GM18505 (cell line): ENCODE measurements around the gene FSCN2.

Source experiments
- ATAC-seq: cut with Tn5 transposase; IDR thresholded peaks from one replicate; pipeline ENCODE4 v1.9.1; 2021; ENCODE audit not compliant: unreplicated experiment
- POLR2A ChIP-seq: IDR thresholded peaks from 4 replicates; pipeline ENCODE4 v1.6.1; 2011; ENCODE audit warnings: borderline replicate concordance; ENCODE audit not compliant: insufficient read depth, insufficient read length; ENCODE audit errors: extremely low read depth

FSCN2 gene

DNA sequence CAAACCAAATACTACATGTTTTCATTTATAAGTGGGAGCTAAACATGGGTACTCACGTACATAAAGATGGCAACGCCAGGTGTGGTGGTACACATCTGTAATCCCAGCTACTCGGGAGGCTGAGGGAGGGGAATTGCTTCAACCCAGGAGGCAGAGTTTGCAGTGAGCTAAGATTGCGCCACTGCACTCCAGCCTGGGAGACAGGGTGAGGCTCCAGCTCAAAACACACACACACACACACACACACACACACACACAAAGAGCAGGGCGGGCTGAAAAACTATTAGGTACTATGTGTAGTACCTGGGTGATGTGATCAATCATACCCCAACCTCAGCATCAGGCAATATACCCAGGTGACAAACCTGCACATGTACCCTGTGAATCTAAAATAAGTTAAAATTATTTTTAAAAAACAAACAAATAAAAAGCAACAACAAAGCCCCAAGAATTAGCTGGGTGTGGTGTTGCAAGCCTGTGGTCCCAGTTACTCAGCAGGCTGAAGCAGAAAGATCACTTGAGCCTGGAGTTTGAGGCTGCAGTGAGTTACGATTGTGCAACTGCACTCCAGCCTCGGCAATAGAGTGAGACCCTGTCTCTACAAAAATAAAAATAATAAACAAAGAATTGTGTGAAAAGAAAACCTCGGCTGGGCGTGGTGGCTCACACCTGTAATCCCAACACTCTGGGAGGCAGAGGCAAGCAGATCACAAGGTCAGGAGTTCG is 35.8 kb downstream of the FSCN2 start:
- ATAC-seq = no peak
- TF ChIP-seq POLR2A = no peak

DNA sequence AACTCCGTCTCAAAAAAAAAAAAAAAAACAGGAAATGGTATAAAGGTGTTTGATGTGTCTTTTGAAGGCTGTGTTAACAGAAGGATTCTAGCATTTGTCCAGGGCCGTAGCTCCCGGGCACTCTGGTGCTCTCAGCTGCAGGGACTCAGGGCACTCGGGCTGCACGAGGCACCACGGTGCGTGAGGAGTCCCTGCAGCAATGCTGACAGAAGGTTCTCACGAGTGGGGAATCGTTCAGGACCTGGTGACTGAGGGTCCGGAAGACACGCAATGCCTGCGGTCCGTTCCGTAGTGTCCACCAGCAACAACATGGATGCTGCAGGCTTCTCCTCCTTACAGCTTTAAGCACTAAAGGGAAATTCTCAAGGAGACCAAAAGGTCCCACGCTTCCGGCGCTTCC is 36.6 kb downstream of the FSCN2 start:
- no peak for ATAC-seq
- TF ChIP-seq POLR2A = no peak

DNA sequence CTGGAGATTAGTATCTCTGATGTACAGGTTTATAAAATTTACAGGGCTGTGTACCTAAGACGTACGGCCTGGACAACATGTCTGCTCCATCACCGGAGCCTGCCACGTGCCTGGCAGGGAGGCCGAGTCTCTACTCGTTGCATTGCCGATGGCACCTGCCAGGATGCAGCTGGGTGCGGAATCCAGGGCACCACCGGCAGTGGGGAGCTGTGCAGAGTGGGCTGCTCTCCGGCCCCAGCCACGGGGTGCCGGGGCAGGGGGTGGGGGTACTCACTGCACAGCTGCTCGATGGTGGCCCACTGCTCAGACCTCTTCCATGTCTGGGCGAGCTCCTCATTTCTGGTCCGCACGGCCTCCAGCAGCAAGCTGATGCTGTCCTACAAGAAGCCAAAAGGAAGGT is 37.1 kb downstream of the FSCN2 start:
- ATAC-seq = no peak
- no peak for TF ChIP-seq POLR2A

DNA sequence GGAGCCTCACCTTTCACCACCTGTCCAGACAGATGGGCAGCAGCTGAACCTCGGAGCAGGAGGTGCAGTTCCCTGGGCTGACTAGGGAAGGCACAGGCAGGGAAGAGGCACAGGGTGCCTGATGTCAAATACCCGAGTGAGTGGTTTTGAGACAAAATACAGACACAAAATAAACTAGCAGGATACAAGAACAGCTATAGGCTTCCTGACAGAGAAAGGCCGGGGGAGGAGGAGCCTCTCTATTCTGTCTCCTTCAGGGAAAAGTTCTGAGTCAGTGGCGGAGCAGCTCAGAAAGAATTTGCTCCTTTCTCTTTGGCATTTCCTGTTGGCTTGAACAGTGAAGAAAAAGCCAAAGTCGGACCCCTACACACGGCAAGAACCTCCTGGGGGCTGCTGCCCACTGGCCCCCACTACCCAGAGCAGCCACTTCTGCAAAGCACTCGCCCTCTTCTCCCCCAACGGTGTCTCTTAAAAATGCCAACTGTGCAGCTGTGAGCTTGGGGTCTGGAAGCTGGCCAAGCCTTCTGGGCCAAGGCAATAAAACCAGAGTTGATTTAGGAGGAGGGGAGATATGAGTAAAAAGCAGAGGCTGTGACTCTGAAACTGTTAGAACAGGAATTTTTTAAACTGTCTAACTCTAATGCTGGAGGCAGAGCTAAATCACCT is 38.4 kb downstream of the FSCN2 start:
- no peak for ATAC-seq
- TF ChIP-seq POLR2A = no peak

DNA sequence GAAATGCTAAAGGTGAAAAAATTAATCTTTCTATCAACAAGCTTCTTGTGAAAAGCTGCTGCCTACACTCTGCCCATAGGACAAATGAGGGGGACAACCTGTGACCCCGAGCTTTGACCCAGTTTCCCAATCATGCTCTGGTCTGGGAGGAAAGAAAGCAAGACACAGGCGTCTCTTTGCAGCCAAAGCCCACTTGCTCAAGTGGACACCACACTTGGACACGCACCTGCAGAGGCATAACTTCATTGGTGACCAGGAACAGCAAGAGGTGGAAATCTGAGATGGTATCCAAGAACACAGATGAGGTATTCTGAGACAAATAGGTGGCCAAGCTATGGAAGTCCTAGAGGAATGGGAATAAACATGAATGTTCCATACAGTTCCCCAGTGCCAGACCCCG is 39.0 kb downstream of the FSCN2 start:
- no peak for TF ChIP-seq POLR2A
- ATAC-seq = no peak

DNA sequence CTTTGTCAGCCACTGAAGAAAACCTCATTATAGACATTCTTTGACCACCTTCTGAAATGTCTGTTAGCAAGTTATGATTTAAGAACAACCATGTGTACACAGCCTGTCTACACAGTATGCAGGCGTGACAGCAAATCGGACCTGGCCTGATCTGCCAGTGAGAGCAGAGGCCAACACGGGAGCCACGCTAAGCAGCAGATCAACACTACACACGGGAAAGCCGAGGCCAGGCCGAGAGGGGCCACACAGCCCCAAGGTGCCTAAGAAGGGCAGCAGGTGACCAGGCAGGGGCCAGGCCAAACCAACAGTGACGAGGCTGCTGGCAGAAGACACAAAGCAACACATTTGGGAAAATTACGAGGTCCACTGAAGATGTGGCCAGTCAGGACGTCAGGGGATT is 40.2 kb downstream of the FSCN2 start:
- no peak for ATAC-seq
- TF ChIP-seq POLR2A = no peak

DNA sequence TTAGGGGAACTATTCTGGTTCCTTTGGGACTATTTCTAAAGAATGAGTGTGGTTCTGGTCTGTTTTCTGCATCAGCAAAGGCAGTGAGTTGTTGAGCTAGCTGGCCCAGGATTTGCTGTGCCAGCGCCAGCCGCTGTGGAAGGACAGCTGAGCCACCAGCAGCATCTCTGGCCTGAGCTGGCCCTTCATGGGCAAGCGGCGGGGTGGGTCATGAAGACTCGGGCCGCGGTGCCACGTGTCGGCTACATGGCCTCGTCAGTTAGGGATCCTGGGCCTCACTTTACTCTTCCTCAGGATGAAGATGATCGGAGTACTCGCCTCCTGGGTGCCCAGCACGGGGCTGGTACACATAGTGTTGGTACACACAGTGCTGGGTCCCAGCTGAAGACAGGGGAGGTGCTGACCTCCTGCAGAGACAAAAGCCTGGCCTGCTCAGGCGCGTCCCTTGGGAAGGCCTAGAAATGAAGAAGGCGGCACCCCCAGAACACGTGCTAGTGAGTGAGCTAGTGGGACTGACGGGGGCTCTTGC is 41.9 kb downstream of the FSCN2 start:
- no peak for TF ChIP-seq POLR2A
- no peak for ATAC-seq

DNA sequence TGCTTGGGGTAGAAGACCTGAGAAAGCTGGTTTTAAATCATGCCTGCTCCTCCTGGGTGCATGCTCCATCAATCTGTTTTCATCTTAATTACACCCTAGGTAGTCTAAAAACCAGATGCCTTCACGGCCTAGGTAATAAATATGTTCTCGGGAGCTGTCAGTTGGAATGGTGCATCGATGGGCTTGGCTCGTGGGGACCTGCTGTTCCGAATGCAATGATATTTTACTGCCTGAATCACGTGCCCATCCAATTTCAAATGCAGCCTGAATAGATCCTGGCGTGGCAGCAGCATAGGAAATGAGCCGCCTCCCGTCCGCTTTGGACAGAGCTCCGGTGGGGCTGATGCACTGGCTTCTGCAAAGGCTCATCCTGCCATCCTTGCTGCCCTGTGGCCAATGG is 42.8 kb downstream of the FSCN2 start:
- no peak for ATAC-seq
- no peak for TF ChIP-seq POLR2A

DNA sequence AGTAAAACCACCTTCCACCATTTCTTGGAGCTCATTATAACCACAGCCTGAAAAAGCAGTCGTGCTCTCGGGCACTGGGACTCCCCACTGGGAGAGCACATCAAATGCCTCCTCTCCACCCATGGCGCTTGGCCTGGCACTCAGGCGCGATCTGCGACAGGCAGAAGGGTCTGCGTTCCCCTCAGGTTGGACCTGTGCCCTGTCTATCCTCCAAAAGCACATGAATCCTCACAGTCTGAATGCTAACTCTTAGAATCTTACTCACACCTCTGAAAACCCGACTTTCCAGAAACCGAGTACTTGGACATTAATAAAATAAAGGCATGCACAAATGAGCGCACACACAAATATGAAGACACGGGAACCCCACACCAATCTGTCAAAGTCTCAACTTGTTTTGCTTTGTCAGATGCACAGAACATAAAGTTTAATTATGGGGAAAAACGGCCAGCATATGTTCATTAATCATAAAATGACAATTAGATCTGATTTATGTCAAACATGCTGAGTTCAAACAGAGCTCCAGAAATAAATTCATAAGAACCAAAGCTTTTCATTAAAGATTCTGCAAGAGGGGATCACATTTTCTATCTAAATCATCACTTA is 44.5 kb downstream of the FSCN2 start:
- ATAC-seq = no peak
- TF ChIP-seq POLR2A = no peak

DNA sequence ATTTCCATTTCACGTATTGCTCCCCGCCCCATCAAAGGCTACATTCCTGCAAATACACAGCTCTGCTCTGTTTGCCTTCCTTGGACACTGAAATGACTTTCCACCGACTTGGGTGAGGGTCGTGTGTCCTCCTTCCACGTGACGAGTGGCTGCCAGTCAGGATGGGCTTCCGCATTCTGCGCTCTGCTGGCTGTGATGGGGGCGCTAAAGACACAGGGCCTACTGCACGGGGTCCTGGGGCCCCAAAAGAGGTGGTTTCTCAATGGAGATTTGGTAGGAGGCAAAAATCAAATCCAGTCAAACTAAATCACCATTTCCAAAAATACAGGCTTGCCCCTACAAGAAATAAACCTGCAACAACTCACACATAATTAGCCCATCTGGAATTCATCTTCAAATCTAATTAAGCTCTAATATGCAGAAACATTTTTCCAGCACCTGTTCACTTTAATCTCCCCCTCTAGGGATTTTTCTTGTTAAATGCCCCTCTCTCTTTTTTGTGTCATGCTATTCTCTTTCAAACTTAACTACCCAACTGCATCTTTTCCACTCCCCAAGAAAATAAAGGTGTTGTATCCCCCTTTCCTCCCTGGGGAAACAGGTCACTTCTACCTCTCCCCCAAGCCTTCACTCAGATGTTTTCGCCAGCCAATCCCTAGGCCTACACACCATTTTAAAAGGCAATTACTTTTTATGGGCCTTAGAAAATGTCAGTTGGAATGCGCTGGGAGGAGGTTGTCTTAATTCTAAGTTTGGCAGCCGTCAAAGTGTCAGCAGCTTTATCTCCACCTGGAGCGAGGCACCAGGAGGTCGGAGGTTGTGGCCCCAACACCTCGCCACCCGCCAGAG is 45.8 kb downstream of the FSCN2 start:
- ATAC-seq = no peak
- no peak for TF ChIP-seq POLR2A

DNA sequence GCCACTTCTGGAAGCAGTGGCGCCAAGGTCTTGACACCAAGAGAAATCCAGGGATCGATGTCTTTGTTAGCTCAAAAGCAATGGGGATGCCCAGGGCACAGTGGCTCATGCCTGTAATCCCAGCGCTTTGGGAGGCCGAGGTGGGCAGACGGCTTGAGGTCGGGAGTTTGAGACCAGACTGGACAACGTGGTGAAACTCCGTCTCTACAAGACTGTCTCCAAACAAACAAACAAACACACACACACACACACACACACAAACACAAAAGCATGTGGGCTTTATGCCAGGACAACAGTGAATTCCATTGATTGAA is 46.4 kb downstream of the FSCN2 start:
- no peak for ATAC-seq
- TF ChIP-seq POLR2A = no peak

DNA sequence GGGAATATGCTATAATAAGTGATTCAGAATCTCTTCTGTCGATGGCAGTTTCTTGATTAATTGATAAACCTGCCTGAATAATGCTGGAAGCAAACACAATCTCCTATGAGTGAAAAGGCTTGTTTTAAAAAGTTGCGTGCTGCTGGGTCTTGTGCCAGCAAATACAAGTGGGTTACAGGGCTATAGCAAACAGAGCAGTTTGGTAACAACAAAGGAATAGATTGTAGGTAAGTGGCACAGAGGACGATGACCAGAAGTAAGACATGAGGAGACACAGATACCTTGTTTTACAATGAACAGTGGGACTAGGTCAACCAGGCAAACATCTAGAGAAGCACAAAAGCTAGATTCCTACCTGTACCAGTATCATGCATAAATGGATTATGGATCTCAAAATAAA is 47.7 kb downstream of the FSCN2 start:
- no peak for TF ChIP-seq POLR2A
- ATAC-seq = no peak

DNA sequence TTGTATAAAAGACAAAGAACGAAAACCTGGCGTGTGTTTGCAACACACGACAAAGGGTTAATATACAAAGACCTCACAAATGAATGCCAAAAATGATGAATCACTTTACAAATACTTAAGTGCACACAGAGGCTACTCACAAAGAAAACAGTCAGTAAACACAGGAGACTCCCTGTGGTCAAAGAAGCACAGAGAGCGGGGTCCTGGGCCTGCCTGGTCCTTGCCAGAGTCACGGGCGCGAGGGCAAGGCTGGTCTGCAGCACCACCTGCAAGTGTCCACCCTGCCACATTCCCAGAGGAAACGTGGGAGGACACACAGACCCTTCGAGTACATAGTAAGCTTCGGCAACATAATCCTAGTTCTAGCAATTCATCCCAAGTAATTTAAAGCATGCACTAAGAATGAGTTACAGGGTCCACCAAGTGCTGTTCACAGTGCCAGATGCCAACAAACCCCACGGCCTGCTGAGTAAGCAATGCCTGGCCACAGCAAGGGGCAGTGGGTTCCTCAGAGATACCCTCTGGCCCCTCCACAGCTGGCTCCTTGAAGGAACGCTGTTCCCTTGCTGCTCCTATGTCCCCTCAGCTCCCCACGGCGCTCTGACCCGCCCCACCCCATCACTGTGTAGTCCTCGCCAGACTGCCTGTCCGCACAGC is 48.6 kb downstream of the FSCN2 start:
- no peak for TF ChIP-seq POLR2A
- no peak for ATAC-seq
